ENCODE data around the gene CLBA1. TPM values are rescaled to one million over a fixed set of nuclear protein-coding genes. Genes with fewer than 3 reads are reported as not detected.

CLBA1 gene
- total RNA-seq, 1 donor from 2014 or later = 6.0 TPM

DNA sequence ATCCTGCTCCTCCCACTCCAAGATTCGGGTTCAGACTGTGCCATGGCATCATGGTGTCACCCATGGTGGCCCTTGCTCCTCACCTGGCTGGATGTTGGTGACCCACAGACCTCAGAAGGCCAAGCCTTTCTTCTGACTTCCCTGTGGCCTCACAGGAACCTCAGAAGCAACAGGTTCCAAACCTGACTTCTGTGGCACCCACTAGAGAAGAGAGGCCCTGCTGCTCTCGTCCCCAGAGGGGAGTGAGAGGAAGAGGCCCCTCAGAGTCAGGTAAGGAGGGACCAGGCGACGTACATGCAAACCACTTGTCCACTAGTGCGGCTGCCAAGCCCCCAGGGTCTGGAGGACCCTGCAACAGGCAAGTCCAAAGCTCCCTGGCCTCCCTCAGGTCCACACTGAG, 10.4 kb downstream of the CLBA1 start:
- TF ChIP-seq CTCF (IDR thresholded peaks at IDR 0.05) = no peak

DNA sequence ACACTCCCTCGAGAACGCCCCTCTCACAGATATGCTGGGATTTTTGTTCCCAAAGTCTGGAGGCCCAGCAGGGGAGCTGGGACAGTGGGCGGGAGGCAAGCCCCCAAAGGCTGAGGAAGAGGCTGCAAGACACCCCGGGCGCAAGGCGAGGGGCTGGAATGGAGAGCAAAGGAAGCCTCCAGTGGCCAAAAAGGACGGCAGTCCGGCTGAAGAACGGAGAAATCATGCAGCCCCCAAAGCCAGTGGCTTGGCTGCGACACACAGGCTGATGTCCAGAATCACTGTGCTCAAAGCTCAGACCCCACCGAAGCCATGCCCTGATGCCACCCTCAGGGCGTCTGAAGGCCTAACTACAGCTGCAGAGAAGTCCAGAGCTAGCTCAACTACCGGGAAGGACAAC, 10.9 kb downstream of the CLBA1 start:
- DNase-seq (ENCODE audit: low spot score) = no peak
- H3K27me3 Mint-ChIP-seq (ENCODE audit: low read depth) = no peaks in the 10 kb centered on the region
- H3K9me3 Mint-ChIP-seq (ENCODE audit: low read depth) = no peaks in the 10 kb centered on the region
- H3K4me3 Mint-ChIP-seq (ENCODE audit: unreplicated experiment) = no peak overlapping the region
- peaks cover 13% of the 10 kb centered on the region for H3K36me3 Mint-ChIP-seq (ENCODE audit: low read depth)
- H3K27ac Mint-ChIP-seq (ENCODE audit: unreplicated experiment) = no peak overlapping the region
- no peaks in the 10 kb centered on the region for H3K4me1 Mint-ChIP-seq (ENCODE audit: low read depth)
- no peak for TF ChIP-seq CTCF (IDR thresholded peaks at IDR 0.05)

More for the DNA sequence above, 10.4 kb downstream of the CLBA1 start:
- Mint-ChIP-seq H3K4me1 (ENCODE audit: low read depth) (no peaks in the 10 kb centered on the region), H3K9me3 (ENCODE audit: low read depth) (no peaks in the 10 kb centered on the region), H3K36me3 (ENCODE audit: low read depth) (peaks cover 13% of the 10 kb centered on the region), H3K27me3 (ENCODE audit: low read depth) (no peaks in the 10 kb centered on the region), H3K27ac (ENCODE audit: unreplicated experiment) (no peak overlapping the region), H3K4me3 (ENCODE audit: unreplicated experiment) (no peak overlapping the region)
- DNase-seq (ENCODE audit: low spot score) = no peak

GRCh38 chr14:104998801-104999200, 13.2 kb downstream of the CLBA1 start:
- DNase-seq (ENCODE audit: low spot score) = no peak
- H3K36me3 Mint-ChIP-seq (ENCODE audit: low read depth) = peaks cover 8% of the 10 kb centered on the region
- no peak overlapping the region for H3K4me3 Mint-ChIP-seq (ENCODE audit: unreplicated experiment)
- TF ChIP-seq CTCF (IDR thresholded peaks at IDR 0.05) = no peak
- no peaks in the 10 kb centered on the region for H3K4me1 Mint-ChIP-seq (ENCODE audit: low read depth)
- H3K27ac Mint-ChIP-seq (ENCODE audit: unreplicated experiment) = no peak overlapping the region
- no peaks in the 10 kb centered on the region for H3K27me3 Mint-ChIP-seq (ENCODE audit: low read depth)
- H3K9me3 Mint-ChIP-seq (ENCODE audit: low read depth) = no peaks in the 10 kb centered on the region

DNA sequence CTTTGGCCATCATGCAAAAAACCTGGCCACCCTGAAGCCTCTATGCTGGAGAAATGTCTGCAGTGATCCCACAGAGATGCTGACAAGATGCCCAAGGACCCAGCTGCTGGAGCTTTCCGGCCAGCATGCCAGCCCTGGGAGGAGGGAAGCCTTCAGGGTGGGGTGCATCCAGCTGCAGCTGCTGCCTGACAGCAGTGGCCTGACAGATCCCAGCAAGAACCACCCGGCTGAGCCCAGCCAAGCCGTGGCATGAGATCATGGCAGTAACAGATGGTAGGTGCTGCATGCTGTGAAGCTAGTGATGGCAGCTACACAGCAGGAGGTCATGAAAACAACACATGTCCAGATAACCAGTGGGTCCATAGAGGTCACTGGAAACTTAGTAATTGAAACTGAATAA, 13.8 kb downstream of the CLBA1 start:
- Mint-ChIP-seq H3K27me3 (ENCODE audit: low read depth) (no peaks in the 10 kb centered on the region), H3K27ac (ENCODE audit: unreplicated experiment) (no peak overlapping the region), H3K36me3 (ENCODE audit: low read depth) (peaks cover 6% of the 10 kb centered on the region), H3K4me3 (ENCODE audit: unreplicated experiment) (no peak overlapping the region), H3K9me3 (ENCODE audit: low read depth) (no peaks in the 10 kb centered on the region), H3K4me1 (ENCODE audit: low read depth) (no peaks in the 10 kb centered on the region)
- no peak for DNase-seq (ENCODE audit: low spot score)
- no peak for TF ChIP-seq CTCF (IDR thresholded peaks at IDR 0.05)

DNA sequence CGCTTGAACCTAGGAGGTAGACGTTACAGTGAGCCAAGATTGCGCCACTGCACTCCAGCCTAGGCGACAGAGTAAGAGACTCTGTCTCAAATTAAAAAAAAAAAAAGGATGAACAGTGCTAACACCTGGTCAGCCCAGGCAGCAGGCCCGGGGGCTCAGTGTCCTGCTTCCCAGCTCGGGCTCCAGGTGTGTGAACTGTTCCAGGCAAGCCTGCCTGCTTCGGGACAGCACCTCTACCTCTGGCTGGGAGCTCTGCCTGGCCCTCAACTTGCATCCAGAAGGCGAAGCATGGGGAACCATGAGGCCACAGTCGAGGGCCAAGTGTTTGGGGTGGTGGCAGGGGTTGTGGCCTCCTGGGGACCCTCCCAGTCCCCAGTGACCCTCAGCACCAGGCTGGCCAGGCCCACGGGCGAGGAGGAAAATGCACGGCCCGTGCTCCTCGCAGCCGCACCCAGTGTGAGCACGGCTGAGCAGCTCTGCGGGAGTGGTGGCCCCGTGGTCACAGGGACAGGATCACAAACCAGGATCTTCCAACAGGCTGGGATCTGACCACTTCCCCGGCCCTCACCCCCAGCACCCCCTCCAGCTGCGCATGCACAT, 19.8 kb downstream of the CLBA1 start:
- DNase-seq (ENCODE audit: low spot score) = no peak
- Mint-ChIP-seq H3K36me3 (ENCODE audit: low read depth) (peaks cover 5% of the 10 kb centered on the region), H3K4me1 (ENCODE audit: low read depth) (no peaks in the 10 kb centered on the region), H3K27me3 (ENCODE audit: low read depth) (no peaks in the 10 kb centered on the region), H3K4me3 (ENCODE audit: unreplicated experiment) (no peak overlapping the region), H3K27ac (ENCODE audit: unreplicated experiment) (no peak overlapping the region), H3K9me3 (ENCODE audit: low read depth) (no peaks in the 10 kb centered on the region)
- no peak for TF ChIP-seq CTCF (IDR thresholded peaks at IDR 0.05)
